ENCODE data around the gene ACTN4.

ACTN4 gene

DNA sequence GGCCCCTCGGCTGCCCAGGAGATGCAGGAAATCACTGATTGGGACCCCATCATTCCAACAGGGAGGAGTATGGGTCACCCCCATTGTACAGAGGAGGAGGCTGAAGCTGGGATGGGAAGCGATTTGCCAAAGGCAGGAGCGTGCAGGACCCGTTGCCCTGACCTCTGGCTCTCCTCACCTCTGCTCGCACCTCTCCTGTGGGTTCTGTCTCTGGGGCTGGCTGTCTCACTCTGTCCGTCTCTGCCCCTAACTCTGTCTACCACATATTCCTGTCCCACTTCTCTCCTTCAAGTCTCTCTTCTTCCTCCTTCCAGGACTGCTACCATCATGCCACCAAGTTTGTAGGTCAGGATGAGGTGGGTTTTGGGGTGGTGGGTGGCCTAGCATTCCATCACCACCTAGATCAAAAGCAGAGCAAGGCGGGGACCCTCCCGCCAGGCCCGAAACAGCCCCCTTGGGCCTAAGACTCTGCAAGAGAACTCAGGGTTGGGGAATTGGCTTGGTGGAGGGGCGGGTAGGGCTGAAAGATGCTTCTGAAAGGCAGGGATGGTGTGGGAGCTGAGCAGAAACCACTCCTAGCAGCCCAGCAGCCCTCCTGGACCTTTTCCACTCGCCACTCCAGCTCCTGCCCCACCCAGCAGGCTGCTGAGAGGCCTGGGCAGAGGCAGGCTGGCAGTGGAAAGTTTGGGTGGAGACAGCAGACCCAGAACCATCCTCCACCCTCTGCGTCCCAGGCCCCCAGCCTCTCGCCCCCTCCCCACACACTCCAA, 126.9 kb downstream of the ACTN4 start:
- DNase-seq = no peak

DNA sequence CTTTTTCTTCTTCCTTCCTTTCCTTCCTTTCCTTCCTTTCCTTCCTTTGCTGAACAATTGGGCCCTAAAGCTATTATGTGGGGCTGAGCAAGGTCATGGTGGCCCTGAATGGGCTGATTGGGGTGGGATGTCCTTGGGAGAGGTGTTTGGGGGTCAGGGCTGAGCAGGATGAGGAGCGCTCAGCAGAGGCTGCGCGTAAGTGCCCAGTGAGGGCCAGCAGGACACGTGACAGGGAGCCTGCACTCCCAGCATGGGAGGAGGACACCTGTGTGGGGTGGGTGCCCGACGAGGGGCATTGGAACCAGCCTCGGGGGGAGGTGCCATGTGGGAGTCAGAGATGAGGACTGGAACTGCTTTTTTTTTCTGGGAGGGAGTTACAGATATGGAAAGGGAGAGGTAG, 131.3 kb downstream of the ACTN4 start:
- DNase-seq = no peak

DNA sequence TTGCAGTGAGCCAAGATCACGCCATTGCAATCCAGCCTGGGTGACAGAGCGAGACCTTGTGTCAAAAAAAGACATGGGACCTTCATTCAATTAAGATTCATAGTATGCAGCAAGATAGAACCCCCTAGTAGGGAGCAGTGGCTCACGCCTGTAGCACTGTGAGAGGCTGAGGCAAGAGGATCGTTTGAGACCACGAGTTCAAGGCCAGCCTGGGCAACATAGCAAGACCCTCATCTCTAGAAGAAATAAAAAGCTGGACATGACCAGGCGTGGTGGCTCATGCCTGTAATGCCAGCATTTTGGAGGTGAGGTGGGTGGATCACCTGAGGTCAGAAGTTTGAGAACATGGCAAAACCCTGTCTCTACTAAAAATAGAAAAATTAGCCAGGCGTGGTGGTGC, 133.0 kb downstream of the ACTN4 start:
- no peak for DNase-seq

DNA sequence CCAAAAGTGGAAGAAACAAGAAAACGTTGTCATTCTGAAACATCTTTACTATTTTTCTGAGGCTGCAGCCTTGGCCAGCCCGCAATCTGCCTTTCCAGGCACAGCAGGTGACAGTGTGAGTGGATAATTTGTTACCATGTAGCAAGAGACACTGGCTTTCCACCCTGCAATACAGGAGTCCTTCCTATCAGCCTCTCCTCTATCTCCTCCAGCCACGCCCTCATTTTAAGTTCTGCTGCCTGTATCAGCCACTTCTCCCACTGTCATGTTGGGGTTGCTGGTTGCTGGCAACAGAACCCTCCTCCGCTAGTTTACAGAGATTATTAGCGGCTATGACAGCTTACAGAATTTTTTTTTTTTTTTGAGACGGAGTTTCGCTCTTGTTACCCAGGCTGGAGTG, 133.6 kb downstream of the ACTN4 start:
- DNase-seq = no peak
